GM21526 (cell line): Measurements from ENCODE around the gene NACC1.

ENCODE experiments used
- ATAC-seq: cut with Tn5 transposase; IDR thresholded peaks from one replicate; pipeline ENCODE4 v1.9.1; 2021; ENCODE audit warnings: moderate library complexity; ENCODE audit not compliant: unreplicated experiment, low FRiP score

The NACC1 gene

DNA sequence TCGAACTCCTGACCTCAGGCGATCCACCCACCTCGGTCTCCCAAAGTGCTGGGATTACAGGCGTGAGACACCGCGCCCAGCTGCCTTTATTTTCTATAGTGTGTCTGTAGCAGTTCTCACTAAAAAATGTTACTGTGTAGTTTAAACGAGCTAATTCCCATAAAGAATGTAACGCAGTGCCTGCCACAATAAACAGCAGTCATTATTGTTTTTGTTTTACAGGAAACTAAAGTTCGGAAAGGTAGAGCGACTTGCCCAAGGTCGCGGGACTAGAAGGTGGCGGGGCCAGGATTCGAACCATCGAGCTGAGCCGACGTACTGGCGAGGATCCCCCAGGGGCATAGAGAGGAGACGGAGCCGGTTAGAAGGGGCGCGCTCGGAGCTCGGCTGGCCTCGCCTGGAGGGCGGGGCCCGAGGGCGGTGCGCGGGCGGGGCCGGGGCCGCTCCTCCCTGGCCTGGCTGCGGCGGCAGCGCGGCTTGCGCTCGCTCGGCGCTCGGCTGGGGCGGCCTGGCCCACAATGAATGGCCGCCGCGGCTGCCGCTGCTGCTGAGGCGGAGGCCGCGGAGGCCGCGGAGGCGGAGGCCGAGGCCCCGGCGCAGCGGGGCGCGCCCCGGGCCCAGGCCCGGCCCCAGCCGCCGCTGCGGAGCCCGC lies at the start of gene NACC1:
Gene NACC1 (plus strand): TSS at position 493 of the 652 bp plus-strand sequence. CDS start 16,944 bp downstream, outside the sequence.
- no peak for ATAC-seq

DNA sequence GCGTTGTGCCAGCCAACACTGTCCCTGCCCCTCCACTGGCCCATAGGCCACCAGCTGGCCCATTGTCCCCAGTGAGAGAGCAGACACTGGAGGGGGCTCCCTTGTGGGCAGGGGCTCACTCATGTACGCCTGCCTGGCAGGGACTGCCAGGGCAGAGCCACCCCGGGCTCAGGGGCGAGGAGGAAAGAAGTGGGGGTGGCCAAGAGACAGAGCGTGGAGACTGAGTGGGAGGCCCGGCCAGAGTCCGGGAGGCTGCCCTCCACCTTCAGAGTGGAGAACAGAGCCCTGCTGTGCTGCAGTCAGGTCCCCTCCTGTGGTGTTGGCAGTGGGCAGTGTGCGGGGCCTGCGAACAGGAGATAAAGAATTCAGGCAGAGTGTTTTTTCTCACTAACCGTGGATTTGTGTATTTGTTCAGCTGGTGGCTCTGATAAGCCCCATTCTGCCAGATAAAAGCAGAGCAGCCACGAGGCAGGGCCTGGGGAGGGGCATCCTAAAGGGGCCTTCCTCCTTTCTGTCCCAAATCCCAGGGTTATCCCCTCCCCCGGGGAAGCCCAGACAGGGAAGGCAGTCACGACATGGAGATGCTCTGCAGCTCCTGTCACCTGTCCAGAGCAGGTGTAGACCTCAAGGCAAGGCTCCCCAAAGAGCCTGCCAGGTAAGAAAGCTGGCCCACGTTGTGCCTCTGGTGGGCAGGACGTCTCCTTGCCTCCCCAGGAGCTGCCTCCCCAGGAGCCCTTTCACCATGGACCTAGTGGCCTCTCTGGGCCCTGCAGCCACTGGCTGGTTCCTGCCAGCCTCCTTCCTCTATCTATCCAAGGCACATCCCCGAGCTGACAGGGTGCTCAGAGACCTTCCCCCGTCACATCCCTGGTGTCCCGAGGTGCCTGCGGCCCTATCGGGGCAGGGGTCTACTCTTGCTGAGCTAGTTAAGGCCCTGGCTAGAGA lies 48.4 kb upstream of the NACC1 start:
- ATAC-seq = no peak

DNA sequence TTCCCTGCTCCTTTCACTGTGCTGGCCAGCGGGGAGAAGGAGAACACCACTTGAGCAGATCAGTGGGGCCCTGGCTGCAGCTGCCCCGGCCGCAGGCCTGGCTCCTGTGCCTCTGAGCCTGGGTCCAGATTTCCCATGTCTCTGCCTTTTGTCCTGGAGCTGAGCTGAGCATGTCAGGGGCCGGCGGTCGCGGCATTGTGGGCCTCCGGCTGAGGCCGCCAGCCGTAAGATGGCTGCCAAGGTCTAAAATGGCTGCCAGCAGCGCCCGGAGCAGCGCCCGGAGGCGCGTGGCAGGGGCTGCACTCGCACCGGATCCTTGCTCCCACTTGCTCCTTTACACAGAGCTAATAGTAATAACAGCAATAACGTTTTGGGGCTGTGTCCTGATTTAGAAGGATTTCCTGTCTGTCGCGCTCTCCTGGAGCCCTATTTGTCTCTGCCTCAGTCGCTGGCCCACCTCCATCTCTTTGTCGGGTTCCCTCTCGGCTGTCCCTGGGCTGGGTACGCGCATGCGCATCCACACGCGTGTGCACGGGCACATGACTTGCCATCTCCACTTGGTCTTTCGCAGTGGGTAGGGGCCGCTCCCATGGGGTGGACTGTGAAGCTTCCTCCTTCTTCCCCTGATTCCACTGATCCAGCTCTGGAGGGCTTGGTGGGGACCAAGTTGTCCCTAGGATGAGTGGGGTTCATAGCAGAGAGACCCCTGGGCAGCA lies 47.5 kb upstream of the NACC1 start:
- ATAC-seq = no peak

DNA sequence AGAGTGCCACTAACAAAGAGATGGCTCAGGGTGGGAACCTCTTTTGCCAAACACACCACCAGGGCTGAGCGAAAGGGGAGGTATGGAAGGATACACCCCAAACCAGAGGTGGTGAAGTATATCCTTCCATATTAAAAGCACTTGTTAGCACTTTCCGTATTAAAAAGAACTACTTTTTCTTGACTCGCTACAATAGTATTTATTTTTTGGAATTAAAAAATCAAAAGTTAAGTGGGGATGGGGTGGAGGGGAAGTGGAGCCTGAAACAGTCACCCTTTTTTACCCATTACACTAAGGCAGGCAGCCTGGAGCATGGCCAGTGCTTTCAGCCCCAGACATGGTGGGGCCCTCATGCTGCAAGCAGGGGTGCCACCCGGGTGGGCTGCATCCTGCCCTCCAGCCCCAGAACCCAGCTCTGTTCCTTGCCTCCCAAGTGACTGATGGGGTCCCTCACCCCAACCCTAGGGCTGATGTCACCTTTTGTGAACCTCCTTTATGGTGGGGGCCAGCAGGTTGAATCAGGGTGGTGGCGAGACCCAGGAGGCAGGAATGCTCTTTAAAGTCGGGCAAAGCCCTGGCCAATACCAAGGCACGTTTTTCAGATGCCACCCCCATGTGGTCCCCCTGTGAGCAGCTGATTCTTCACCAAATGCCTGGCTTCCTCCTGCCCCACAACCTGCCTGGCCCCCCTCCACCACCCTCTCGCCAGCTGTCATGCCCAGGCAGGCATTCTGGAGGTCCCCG lies 46.4 kb upstream of the NACC1 start:
- no peak for ATAC-seq

DNA sequence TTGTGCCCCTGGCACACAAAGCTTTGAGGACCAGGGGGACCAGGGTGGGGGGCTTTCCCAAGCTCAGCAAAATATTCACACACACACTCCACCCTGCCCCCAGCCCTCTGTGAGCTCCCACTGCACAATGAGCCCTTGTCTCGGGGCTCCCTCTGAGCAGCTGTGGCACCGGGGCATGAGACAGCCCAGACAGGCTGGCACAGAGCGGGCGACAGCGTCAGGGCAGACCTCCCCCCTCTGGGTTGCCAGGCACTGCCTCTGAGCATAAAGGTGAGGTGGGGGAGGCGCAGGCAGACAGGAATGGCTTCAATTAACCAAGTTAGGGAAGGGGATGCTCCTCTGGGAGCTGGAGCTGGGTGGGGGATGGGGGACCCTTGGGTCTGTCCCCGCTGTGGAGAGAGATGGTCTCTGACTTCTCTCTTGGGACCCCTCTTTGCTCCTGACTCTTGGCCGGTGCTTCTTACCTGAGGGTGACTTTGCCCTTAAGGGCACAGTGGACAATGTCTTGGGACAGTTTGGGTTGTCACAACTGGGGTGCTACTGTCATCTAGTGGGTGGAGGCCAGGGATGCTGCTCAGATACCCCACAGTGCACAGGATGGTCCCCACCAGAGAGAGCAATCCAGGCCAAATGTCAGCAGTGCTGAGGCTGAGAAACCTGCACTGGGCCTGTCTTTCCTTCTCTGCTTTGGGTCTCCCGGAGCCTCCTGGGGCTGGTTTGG lies 45.7 kb upstream of the NACC1 start:
- no peak for ATAC-seq

DNA sequence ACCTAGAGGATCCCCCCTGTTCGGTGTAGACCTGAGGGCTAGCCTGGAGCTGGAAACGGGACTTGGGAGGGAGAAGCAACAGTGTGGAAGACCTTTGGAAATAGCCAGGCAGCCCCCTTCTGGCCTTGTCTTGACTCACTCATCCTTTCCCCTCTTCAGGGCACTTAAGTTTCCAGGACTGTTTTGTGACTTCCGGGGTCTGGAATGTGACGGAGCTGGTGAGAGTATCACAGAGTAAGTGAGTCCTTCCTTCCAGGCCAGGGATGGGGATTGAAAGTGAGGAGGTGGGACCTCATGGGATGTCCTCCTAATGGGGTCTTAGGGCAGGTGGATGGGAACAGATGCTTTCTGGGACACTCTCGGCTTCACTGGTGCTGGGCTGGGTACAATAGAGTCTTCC lies 44.8 kb upstream of the NACC1 start:
- ATAC-seq = no peak

DNA sequence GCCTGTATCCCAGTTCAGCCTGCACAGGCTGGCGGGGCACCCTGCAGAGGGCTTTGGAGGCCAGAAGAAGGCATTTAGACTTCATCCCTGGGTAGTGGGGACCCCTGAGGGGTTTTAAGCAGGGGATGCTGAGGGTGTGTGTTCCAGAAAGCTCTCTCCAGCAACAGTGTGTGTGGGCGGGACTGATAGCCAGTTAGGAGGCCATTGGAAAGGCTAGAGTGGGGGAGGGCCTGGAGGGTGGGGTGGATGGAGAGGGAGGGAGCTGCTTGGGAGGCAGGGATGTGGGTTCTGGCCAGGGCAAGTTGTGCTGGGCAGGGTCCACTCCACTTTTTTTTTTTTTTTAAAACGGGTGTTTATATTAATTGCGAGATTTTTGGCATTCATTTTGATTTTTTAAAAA lies 43.7 kb upstream of the NACC1 start:
- ATAC-seq = no peak

DNA sequence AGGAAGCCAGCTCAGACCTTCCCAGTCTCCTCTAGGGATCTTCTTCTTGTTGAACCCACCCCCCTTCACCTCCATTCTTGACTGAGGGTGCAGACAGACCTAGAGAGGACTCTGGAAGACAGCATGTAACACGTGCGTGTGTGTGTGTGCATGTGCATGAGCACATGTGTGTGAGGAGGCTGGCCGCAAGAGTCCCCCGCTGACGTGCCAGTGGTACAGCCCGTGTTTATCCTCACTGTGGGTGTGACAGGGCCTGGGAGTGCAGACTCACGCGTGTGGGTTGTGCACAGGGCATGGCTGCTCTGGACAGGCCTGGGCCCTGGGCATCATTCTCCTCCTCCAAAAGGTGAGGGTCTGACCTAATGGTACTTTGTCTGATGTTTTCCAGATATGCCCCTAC lies 41.7 kb upstream of the NACC1 start:
- ATAC-seq = no peak

DNA sequence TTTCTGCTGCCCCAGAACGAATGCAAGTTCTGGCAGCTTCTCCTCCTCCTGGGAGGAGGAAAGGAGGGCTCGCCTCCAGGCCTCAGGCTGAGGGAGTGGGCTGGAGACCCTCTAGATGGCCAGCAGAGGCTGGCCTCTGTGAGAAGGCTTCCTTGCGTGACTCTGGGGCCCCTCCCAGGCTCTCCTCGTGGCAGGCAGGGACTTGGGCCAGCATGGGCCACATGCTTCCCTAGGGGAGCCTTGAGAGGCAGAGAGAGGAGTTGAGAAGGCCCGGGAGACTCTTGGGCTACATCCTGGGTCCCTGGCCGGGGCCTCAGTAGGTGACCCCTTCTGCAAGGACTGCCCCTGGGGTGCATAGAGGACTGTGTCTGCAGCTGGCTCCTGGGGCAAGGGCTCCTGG lies 41.3 kb upstream of the NACC1 start:
- ATAC-seq = no peak

DNA sequence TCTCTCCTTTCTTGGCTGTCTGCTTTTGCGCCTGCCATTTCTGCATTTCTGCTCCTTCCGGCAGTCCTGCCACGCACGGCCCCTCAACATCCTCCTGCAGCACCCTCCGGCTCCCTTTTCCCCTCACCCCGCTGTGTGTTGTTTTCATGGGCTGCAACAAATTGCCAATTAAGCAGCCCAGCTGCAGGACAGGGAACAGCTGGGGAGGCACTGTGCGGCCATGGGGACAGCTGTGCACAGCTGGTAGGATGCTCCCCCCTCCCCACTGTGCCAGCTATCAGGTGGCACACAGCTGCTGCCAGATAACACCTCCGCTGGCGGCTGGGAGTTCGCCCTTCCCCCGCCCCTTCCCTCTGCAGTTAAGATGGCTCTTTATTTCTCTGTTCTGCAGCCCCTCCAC lies 40.8 kb upstream of the NACC1 start:
- no peak for ATAC-seq

DNA sequence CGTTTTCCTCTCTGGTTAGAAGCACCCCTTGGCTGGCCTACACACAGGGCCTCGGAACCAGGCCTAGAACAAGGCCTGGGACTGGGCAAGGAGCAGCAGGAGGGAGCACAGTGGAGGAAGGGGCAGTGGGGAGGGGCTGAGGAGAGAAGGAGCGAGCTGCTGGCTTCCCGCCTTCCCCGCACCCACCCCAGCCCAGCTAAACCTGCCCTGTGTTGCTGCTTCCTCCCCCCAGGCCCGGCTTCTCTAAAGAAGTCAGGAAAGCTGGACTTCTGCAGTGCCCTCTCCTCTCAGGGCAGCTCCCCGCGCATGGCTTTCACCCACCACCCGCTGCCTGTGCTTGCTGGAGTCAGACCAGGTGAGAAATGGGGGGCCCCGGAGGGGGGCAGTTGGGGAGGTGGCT lies 39.7 kb upstream of the NACC1 start:
- ATAC-seq = no peak

DNA sequence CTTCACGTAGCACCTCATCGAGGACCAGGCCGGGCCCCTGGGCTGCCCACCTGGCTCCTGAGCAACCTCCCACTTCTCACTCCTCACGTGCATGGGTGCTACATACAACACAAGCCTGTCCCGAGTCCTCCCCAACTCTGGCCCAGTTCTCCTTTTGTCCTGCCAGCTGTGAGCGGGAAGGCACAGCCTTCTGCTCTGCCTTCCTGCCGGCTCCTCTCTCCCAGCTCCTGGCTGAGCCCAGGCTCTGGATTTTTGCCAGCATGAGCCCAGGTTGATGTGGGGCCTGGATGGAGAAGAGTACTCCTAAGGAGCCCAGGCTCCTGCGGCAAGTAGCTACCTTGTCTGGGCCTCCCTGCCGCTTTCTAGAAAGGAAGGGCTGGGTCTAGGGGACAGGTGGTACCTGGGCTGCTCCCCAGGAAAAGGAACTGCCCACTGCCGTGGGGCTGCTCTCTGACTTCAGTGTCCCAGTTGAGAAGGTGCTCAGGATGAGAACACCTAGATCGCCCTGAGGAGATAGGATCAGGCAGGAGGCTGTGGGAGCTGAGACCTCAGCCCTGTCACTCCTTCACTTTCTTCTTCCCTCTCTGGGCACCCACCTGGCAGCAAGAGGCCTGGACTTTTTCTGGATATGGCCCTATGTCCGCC lies 39.0 kb upstream of the NACC1 start:
- no peak for ATAC-seq

DNA sequence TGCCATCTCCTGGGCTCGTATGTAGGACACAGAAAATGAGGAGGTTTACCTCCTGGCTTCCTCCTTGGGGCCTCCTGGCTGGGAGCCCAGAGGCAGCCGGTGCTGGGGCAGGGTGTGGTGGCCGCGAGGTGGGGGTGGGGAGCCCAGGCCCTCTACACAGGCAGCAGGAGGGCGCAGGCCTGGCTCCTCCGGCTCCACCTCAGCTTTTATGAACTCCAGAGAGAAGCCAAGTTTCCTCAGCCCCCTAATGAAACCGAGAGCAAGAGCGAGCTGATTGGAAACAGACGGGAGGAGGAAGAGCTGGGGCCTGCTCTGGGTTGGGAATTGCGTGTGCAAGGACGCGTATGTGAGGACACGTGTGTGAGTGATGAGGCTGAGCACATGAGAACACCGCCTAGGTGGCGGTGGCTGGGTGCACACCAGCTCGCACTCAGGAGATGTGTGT lies 38.5 kb upstream of the NACC1 start:
- no peak for ATAC-seq

DNA sequence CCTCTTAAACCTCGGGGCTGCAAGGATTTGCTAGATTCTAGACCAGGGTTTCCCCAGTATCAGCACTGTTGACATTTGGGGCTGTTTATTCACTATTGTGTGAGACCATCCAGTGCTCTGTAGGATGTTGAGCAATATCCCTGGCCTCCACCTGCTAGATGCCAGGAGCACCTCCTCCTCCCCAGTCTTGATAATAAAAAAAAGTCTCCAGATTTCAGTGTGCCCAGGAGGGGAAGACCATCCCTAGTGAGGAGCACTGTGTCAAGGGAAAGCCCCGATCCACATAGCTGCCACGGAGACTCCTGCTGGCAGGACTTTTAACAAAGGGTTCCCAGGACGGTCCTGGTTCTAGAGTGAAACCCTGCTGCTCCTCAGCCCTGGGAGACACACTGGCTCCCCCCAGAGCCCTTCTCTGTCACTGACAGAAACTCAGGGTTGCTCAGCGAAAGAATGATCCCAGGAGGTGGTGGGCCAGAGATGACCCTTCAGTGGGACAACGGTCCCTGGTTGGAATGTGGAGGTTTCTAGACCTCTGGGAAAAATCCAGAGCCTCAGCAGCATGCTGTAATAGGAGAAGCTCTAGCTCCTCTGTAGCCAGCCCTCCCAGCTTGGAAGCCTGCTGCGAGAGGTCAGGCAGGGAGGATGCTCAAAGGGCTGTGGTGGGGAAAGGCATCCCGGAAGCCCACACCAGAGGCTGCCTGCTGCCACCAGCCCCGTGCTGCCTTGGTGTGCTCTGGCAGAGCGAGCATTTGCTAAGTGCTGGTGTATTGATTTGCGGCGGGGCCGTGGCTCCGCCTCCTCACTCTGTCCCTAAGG lies 35.7 kb upstream of the NACC1 start:
- ATAC-seq = no peak

DNA sequence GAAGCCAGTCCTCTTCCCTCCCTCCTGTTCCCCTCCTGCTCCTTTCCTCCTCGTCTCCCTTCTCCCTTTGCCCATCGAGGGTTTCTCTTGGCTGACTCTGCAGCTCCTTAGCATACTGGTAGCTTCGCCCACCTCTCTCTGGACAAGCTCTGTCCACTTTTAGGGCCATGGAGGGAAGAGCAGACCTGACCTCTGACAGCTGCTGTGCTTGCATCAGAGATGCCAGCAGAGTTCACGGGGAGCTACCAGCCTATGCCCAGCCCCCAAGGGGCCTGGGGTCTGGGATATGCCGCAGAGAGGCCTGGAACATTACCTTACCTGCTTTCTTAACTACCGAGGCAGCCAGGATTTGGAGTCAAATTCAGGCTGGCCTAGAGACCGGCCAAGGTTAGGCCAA lies 35.1 kb upstream of the NACC1 start:
- ATAC-seq = no peak

DNA sequence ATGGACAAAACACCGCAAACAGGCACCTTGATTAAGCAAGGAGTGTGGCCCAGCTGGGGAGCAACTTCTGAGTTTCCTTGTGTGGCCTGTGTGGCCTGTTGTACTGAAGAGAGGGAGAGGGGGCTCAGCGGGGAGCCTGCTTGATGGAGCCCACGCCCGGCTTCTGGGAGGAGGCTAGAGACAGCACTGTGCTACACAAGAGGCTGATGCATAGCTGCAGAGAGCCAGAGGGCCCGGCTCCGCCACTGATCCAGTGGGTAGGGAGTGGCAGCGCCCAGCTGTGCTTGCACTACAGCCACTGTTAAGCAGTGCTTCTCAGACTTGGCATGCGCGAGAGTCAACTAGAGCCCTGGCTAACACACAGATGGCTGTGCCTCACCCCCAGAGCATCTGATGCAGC lies 34.4 kb upstream of the NACC1 start:
- no peak for ATAC-seq

DNA sequence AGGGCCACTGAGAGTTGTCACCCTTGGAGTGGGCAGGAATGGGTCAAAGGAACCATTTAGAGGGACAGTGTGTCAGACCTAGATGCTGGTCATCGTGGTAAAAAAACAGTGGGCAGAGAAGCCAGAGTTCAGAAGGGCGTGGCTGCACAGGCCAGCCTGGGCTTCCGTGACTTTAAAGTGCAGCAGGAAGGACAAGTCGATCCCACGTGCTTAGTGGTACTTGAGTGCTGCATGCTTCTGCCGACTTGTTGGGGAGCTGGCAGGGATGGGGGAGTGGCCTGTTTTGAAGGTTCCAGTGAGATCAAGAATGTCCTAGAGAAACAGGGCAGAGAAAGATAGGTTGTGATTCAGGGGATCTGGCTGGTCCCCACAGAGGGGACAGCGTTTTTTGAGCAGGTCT lies 32.4 kb upstream of the NACC1 start:
- no peak for ATAC-seq

DNA sequence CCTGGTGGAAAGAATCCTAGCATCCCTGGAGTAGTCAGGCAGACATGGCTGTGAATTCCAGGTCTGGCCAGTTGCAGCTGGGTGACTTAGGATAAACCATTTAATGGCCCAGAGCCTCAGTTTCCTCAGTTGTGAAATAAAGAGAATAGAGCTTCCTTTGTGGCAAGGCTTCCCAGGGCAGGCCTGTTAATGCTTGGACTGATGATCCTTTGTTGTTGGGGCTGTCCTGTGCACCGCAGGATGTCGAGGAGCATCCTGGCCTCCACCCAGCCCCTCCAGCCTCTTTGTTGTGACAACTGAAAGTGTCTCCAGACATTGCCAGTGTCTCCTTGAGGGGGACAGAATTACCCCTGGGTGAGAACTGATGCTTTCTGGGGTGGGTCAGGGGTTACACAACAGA lies 31.7 kb upstream of the NACC1 start:
- no peak for ATAC-seq

DNA sequence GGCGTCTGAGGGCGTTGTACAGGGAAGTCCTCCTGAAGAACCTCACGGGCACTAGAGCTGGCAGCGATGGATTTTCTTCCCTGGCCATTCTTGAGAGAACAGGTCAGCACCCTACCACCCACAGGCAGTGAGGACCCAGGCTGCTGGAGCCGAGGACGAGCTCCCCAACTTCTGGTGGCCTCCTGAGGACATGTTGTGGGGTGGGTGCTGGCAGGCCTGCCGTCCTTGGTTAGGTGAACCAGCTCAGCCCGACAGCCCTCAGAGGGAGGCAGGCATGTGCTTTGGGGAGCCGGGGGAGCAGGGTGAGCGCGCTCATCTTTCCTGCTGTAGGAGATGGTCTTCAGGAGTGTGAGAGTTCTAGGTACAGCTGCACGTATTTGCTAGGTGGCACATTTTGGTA lies 30.8 kb upstream of the NACC1 start:
- ATAC-seq = no peak
